ENCODE measurements around the gene HPCAL4.

DNA sequence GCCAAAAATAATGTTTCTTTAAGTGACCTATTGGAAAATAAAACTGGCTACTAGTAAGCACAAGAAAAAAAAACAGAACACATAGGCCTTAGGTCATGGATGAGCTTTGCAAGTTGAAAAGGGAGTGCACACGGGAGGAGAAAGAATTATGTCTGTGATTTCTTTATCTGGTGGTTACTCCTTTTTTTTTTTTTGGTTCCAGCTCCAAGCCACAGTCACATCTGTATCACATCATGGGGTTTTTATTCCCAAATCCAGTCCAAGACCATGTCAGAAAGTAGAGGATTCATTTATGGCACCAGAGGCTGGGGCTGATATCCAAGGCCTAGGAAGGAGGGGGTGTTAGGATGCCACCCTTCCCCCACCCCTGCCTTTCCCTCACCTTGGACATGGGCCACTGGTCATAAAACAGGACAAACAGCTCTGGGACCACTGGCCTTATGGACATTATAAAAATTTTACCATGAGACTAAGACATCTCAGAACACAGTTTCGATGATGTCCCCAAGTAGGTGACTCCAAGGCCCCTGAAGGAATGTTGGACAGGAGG lies 41.5 kb downstream of the HPCAL4 start:
- TF ChIP-seq POLR2A (IDR thresholded peaks at IDR 0.05), result no peak
- TF ChIP-seq, protein P1, sequence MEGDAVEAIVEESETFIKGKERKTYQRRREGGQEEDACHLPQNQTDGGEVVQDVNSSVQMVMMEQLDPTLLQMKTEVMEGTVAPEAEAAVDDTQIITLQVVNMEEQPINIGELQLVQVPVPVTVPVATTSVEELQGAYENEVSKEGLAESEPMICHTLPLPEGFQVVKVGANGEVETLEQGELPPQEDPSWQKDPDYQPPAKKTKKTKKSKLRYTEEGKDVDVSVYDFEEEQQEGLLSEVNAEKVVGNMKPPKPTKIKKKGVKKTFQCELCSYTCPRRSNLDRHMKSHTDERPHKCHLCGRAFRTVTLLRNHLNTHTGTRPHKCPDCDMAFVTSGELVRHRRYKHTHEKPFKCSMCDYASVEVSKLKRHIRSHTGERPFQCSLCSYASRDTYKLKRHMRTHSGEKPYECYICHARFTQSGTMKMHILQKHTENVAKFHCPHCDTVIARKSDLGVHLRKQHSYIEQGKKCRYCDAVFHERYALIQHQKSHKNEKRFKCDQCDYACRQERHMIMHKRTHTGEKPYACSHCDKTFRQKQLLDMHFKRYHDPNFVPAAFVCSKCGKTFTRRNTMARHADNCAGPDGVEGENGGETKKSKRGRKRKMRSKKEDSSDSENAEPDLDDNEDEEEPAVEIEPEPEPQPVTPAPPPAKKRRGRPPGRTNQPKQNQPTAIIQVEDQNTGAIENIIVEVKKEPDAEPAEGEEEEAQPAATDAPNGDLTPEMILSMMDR (IDR thresholded peaks at IDR 0.05), result no peak
